ENCODE data around the gene IFT88. TPM values are rescaled to one million over a fixed set of nuclear protein-coding genes. Genes with fewer than 3 reads are reported as not detected.

The IFT88 gene
- polyA plus RNA-seq, 3 donors, result 35.8 to 42.8 (median 42.8) TPM

DNA sequence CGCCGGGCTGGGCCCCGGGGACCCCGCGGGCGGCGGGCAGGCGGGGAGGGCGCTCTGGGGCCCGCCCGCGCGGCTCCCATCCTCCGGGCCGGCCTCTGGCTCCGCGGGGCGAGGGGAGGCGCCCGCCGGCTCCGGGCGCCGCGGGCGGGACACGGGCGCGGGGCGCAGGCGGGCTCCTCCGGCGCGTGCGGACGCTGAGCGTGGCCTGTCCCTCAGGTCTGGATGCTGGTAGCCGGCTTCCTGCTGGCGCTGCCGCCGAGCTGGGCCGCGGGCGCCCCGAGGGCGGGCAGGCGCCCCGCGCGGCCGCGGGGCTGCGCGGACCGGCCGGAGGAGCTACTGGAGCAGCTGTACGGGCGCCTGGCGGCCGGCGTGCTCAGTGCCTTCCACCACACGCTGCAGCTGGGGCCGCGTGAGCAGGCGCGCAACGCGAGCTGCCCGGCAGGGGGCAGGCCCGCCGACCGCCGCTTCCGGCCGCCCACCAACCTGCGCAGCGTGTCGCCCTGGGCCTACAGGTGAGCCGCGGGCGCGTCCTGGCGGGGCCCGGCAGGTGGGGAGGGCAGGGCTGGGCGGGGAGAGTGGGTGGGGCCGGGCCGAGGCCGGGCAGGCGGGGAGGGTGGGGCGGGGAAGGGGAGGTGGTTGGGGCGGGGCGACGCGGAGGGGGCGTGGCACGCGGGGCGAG, 137.0 kb downstream of the IFT88 start:
- peak in 8 of 11 donors; percentile 70 to 82 (median 75) for DNase-seq (ENCODE audit: extremely low read depth in 1 of 11, low read depth in 9 of 11, low spot score in 4 of 11)

DNA sequence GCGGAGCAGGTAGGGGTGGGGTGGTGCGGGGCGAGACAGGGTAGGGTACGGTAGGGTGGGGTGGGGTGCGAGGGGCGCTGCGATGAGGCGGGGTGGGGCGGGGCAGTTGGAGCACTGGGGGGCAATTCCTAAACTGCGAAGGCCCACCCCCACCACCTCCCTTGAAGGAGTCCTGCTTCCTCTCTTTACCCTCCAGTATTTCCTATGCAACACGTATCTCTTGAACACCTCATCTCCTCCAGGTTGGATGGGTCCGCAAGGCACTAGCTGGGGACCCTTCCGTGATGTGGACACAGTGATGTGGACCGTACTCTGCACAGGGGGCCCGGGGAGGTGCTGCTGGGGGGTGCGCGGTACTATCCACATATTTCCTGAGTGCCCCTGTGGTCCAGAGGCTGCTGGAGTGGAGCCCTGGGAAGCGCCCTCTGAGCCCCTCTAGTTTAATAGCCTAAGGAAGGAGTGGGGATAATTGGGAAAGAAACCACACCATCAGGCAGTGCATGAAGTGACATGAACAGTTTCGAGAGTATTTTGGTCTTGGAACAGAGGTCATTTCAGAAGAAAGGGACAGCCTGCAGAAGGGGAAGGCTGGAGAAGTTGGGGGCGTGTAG, 137.6 kb downstream of the IFT88 start:
- no peak for DNase-seq (ENCODE audit: extremely low read depth in 1 of 11, low read depth in 9 of 11, low spot score in 4 of 11)

DNA sequence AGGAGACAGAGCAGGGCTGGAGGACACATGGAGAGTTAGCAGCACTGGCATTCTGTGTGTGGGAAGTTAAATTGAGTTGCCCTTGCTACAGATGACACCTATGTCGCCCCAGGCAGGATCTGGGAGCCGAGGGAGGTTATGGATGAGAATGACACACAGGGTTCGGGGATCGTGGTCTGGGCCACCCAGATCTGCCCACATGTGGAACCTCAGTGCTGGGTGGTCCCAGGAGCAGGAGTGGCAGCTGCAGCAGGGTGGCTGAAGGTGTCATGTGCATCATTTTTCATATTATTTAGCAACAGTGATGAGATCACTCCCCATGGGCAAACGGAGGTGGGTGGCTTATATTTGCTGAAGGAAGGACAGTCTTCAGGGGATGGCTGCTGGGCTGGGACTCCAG, 139.7 kb downstream of the IFT88 start:
- no peak for DNase-seq (ENCODE audit: extremely low read depth in 1 of 11, low read depth in 9 of 11, low spot score in 4 of 11)

DNA sequence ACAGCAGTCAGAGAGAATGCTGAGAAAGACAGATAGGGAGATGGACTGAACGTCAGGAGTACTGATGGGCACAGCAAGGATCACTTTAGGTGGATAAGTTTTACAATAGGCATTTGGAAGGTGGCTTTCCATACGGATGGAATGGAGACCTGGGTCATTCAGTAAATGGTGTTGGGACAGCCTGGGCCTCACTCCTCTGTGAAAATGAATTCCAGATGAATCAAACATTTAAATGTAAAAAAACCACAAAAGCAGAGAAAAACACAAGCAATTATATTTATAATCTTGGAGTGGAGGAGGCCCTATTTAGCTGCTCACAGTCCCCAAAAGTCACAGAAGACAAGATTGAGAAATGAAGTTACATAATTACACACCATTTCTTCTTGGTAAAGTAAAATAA, 141.3 kb downstream of the IFT88 start:
- DNase-seq (ENCODE audit: extremely low read depth in 1 of 11, low read depth in 9 of 11, low spot score in 4 of 11), result no peak

DNA sequence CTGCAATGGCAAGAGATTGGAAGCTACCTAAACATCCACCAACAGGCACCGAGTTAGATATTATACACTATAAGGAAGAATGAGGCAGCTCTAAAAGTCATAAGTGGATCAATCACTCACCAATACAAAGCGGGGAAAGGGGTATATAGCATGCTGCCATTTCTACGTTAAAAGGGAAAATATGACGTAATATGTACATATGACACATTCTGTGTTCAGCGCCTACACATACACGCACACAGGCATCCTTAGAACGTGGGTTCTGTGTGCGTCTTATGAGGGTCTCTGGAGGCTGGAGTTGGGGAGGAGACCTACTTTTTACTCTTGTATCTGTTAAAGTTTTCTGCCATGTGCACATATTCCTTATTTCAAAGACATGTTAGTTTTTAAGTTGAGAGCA, 142.4 kb downstream of the IFT88 start:
- no peak for DNase-seq (ENCODE audit: extremely low read depth in 1 of 11, low read depth in 9 of 11, low spot score in 4 of 11)

DNA sequence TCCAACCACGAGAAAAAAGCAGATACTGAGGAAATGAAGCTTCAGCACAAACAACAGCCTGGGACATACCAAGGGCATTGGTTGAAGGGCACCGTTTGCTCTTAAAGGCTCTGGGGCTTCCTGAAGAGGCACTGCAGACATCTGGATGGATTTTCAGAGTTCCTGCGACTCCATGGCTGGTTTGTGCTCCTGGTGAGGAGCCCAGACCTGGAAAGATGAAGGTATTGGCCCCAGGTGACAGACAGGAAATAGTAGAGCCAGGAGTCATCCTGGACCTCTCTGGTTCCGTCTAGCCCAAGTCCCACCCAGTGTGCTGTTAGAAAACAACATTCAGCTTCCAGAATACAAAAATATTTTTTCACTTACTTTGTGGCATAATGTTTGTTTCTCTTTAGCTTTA, 142.8 kb downstream of the IFT88 start:
- DNase-seq (ENCODE audit: extremely low read depth in 1 of 11, low read depth in 9 of 11, low spot score in 4 of 11), result no peak

DNA sequence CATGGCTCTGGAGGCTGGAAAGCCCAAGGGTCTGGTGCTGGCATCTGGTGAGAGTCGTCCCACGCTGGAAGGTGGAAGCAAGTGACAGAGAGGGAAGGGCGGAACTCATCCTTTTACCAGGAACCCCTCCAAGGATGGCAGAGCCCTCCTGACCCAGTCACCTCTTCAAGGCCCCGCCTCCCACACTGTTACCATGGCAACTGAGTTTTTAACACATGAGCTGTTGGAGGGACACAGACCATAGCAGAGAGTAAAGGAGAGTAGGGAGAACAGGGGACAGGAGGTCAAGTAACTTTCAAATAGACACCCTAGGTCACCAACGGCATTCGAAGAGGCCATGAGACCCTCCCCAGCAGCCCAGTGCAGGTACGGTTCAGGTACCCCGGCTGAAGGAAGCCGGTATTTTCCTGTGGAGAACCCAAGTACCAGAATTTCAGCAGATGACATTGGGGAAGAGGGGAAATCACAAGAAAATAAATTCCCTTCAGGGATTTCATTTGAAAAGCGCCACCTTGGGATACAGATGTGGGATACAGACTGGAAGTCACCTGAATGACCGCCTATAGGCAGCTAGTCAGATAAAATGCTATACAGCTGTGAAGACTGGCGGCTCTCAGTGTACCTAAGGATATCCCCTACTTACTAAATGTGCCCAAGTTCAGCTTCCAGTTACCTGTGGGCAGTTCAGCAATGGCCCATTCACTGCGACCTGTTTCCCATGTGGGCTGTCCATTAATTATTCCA, 144.5 kb downstream of the IFT88 start:
- DNase-seq (ENCODE audit: extremely low read depth in 1 of 11, low read depth in 9 of 11, low spot score in 4 of 11), result no peak

DNA sequence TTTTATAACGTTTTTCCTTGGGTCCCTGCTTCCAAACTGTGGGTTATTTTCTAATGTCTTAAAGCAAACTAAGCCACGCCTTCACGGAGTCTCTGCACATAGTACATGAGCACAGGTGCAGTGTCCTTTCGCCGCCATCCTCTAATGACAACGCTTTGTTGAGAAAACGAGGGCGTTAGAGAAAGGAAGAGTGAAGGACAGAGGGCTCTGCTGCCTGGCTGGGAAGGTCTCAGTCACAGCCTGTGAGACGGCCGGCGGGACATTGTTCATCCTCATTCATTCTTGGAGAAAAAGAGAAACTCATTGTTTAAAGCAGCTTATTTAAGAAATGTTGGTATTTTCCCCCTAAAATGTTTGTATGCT, 146.0 kb downstream of the IFT88 start:
- no peak for DNase-seq (ENCODE audit: extremely low read depth in 1 of 11, low read depth in 9 of 11, low spot score in 4 of 11)

DNA sequence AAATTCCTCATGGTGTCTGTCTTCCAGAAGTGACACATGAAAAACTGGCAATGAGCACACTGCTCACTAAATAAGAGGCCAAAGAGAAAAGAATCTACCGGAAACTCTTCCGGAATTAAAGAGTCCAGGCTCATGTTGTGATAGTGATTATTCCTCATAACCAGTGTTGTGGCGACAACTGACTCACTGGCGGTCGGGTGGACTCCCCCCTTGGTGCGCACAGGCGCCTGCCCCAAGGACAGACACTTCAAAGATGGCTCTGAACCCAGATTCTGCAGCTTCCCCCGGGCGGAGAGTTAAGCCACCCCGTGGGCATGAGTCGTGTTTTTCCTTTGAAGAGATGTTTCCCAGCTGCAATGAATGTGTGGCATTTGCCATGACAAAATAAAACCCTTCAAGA, 146.8 kb downstream of the IFT88 start:
- DNase-seq (ENCODE audit: extremely low read depth in 1 of 11, low read depth in 9 of 11, low spot score in 4 of 11), result no peak

DNA sequence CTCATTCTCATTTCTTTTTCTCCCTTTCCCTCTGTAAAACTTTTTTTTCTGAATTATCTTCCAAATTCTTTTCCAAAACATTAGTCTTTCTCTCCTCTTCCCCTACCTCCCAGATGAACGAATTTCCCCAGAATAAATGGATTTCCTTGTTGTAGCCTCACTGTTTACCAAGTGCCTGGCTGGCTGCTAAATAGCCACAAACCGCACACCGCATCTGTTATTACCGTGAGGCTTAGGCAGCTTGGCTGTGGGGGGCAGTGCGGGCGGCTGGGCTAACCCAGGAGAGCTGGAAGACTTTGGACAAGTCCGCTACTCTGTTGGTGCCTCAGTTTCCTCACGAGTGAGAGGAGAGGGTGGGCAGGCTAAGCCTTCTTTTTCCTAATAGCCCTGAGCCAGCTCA, 147.2 kb downstream of the IFT88 start:
- no peak for DNase-seq (ENCODE audit: extremely low read depth in 1 of 11, low read depth in 9 of 11, low spot score in 4 of 11)

DNA sequence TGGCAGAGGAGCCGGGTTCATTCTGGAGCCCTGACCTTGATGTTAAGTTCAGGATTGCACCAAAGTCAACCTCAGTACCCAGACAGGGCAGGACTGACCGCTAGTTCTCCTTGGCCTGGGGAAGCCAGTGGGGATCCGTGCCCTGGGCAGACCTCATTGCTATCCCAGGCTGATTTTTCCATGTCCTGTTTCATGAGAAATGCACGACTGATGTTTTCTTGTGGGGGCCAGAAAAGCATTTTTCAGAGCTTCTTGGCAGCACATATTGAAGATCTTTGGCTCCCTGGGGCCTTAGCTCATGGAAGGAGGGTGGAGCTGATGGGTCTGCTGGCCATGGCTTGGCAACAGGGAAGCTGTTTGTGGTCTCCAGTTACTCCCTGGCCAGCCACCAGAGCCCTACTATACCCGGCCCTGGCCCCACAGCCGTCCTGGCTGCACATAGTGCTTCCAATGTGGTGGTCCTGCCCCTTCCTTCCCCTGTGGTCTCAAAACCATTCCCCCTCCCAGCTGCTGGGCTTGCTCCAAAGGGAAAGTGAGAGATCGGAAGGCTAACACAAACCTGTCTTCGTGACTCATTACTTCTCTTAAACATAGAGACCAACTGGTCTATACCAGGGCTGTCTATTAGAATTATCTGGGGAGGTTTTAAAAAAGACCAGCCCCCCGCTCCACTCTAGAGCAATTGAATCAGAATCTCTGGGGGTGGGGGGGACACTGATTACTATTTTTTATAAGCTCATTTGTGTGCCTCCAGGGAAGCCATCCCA, 147.8 kb downstream of the IFT88 start:
- no peak for DNase-seq (ENCODE audit: extremely low read depth in 1 of 11, low read depth in 9 of 11, low spot score in 4 of 11)

DNA sequence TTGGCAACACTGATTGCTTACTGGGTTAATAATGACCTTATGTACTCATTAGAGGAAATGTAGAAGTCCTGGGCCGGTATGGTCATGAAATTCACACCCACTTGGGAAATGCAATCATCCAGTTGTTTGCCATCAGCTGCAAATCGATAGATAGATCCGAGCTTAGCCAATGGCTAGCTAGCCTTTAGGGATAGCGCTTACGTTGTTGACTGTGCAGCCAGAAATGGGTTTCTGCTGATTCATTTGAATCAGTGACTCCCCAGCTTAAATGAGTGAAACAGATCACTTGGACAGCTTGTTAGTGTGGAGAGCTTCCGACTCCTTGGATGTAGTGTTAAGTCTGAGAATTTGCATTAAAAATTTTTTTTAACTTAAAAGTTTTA, 148.4 kb downstream of the IFT88 start:
- no peak for DNase-seq (ENCODE audit: extremely low read depth in 1 of 11, low read depth in 9 of 11, low spot score in 4 of 11)

DNA sequence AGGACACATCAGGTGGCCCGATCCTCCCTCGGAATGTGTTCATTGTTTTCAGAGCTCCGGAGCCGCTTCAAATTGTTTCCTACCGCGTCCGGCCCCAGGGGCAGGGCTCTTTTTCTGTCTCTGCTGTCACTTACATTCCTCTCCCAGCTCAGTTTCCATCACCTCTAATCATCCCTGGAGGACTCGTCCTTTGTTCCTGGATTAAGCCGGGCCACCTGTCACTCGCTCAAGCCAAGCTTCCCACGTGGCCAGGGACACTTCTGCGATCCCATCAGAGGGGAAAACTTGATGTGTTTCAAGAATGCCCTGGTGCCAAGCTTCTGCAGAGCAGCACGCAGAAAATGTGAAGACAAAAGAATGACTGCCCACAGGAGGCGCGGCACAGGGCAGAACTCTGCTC, 150.0 kb downstream of the IFT88 start:
- no peak for DNase-seq (ENCODE audit: extremely low read depth in 1 of 11, low read depth in 9 of 11, low spot score in 4 of 11)

DNA sequence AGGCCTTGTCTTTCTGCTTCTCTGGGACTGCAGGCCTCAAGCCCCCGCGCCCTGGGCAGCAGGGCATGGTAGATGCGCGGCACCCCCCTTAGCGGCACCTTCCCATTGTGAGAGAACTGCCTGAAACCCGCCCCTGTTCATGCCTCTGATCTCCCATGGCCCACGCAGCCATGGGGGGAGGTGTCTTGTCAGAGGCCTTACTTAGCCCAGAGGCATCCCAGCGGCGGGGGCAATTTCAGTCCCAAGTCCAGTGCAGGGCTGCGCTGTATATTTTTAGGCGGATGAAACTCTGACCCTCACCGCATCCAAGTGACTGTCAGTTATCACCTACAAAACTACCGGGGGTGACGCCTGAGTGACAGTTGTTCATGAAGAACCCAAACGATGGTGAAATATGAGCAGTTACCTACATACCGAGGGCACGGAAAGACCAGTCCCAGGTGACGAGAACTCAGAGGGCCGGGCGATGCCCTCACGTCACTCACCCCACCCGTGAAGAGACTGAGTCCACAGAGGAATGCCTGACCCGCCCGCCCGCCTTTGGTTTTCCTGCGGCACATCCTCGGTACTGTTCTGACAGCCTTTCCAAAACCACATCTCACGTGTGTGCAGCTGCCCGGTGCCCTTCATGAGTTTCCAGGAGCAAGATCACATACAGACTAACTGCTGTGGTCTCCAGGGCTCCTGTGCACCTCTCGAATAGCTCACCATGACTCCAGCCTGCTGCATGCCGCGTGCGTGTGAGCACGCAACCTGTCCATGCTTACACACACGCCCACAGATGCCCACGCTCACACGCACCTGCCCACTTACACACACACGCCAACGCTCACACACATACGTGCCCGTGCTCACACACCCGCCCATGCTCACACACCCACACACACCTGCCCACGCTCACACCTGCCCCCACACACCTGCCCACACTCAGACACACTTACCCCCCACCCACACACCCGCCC, 150.9 kb downstream of the IFT88 start:
- DNase-seq (ENCODE audit: extremely low read depth in 1 of 11, low read depth in 9 of 11, low spot score in 4 of 11), result no peak

DNA sequence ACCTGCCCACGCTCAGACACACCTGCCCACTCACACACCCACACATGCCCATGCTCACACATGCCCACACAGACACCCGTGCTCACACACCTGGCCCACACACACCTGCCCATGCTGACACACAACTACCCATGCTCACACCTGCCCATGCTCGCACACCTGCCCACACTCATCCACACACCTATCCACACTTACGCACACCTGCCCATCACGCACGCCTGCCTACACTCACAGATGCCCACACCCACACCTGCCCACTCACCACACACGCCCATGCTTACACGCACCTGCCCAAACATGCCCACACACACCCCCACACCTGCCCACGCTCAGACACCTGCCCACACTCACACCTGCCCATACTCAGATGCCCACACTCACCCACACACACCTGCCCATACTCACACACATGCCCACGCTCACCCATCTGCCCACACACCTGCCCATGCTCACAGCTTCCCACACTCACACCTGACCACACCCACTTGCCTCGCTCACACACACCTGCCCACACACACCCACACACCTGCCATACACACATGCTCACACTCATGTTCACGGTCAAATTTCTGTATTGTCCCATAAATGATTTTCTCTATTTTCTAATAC, 152.1 kb downstream of the IFT88 start:
- no peak for DNase-seq (ENCODE audit: extremely low read depth in 1 of 11, low read depth in 9 of 11, low spot score in 4 of 11)

DNA sequence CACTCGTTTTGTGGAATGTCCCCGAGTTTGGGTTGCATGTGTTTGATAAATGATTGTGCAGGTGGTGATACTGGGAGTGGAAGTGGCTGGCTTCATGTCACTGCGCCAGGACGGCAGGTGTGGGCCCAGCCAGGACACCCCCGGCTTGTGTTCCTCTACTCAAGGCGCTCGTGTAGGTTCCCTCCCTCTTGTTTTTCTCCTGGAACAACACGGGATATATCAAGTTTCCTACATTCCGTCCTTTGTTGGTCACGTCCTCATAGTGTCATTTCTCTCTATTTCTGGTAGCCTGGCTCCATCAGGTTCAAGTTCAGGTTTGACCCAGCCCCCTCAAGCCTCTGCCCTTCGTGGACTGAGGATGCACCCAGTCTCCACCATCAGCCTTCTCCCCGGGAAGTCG, 152.8 kb downstream of the IFT88 start:
- no peak for DNase-seq (ENCODE audit: extremely low read depth in 1 of 11, low read depth in 9 of 11, low spot score in 4 of 11)

DNA sequence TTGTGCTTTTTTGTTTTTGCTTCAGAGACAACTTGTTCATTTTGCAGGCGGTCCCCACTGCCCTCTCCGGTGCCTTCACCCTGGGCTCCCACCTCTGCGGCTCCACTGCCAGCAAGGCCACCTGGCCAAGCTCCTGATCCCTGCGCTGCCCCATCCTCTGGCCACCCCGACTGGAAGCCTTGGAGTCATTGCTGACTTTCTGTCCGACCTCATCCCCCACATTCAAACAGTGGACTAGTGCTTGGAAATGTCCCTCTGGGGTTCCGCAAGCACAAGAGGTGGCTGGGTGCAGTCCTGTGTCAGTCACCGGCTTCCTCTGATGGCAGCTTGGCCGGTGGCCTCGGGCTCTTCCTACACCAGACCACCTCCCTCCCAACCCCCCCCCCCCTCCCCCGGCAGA, 153.5 kb downstream of the IFT88 start:
- DNase-seq (ENCODE audit: extremely low read depth in 1 of 11, low read depth in 9 of 11, low spot score in 4 of 11), result no peak

DNA sequence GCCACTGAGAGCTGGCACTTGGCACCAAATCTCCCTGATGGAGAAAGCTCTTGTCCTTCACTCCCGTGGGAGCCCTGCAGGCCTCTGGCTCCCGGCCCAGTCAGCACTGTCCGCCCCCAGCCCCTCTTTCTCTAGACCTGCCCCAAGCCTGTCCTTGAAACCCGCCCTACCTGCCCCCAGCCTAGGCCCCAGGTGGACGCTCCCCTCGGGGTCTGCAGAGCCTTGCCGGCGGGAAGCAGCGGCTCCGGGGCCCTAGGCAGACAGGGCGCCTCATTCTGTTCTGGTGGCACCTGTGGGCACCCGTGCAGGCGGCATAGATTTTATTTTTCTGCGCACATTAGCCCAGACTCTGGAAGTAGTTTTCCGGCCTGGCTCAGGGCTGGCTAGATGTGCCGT, 154.1 kb downstream of the IFT88 start:
- no peak for DNase-seq (ENCODE audit: extremely low read depth in 1 of 11, low read depth in 9 of 11, low spot score in 4 of 11)
